Measurements from ENCODE around the gene TRIM34.

GRCh38 chr11:5622802-5623201 is 2.0 kb upstream of the TRIM34 start:
- TF ChIP-seq POLR2A (IDR thresholded peaks at IDR 0.05; ENCODE audit: low read depth, low read length) (no peak), TAF1 (IDR thresholded peaks at IDR 0.05; ENCODE audit: borderline replicate concordance, low read depth, low read length) (no peak)

All from GM12892 (cell line).